Endothelial cell of umbilical vein (primary cell): Measurements from ENCODE around the gene GNGT2. TPM values are rescaled to one million over a fixed set of nuclear protein-coding genes. Genes with fewer than 3 reads are reported as not detected.

Source experiments
- BruUV-seq: library from RNA; stranded (reverse); fragments of 400-500 nt; replicated peaks from 2 replicates; lab custom pipeline; 2021; lab: Mats Ljungman, UMichigan
- CTCF ChIA-PET: fragments of 300-600, 350-600 bp; sonication (Branson Sonifier 250); formaldehyde crosslinking; loops from one replicate; lab custom pipeline; 2021; ENCODE audit warnings: antibody characterized with exemption, inconsistent platforms; lab: Charles Lee
- POLR2A ChIA-PET: fragments of 300-600, 350-600 bp; sonication (Branson Sonifier 250); formaldehyde crosslinking; loops from one replicate; lab custom pipeline; 2021; ENCODE audit warnings: antibody characterized with exemption, inconsistent platforms; lab: Charles Lee
- DNase-seq: peaks from one replicate; pipeline ENCODE4 v3.0.0-alpha.2; 2011; ENCODE audit warnings: low read depth, low spot score
- FAIRE-seq: peaks from 2 replicates; lab custom pipeline; 2011; peaks lifted over from hg19 to GRCh38; lab: Jason Lieb, UNC
- H2AFZ ChIP-seq: 2 replicates; pipeline ENCODE4 v1.6.0; 2012; ENCODE audit warnings: low read depth, low read length, control low read depth, inconsistent platforms
- H3K27ac ChIP-seq: 2 replicates; pipeline ENCODE4 v1.5.1; 2011; ENCODE audit warnings: low read depth, mild to moderate bottlenecking, control low read depth, low read length, moderate library complexity; ENCODE audit not compliant: insufficient read depth
- H3K27me3 ChIP-seq, 2 experiments: 2 replicates each; pipeline versions ENCODE4 v1.6.0 to v1.6.1; 2011; ENCODE audit warnings: low read length in 2 of 2, mixed read lengths in 1 of 2; ENCODE audit not compliant: control insufficient read depth in 2 of 2, insufficient read depth in 2 of 2
- H3K36me3 ChIP-seq, 2 experiments: 2 replicates in 1 of 2; 3 replicates in 1 of 2; pipeline ENCODE4 v1.5.1; 2011; ENCODE audit warnings: low read length in 2 of 2, mild to moderate bottlenecking in 1 of 2, moderate library complexity in 1 of 2; ENCODE audit not compliant: control insufficient read depth in 2 of 2, insufficient read depth in 2 of 2; ENCODE audit errors: extremely low read depth in 1 of 2
- H3K4me1 ChIP-seq: 3 replicates; pipeline ENCODE4 v1.5.1; 2011; ENCODE audit warnings: mild to moderate bottlenecking, low read length; ENCODE audit not compliant: control insufficient read depth, insufficient read depth; ENCODE audit errors: extremely low read depth
- H3K4me2 ChIP-seq: 2 replicates; pipeline ENCODE4 v1.6.1; 2011; ENCODE audit warnings: low read length, control low read depth, mixed read lengths; ENCODE audit not compliant: insufficient read depth
- H3K4me3 ChIP-seq, 3 experiments: fragments of 200-600 bp in 1 of 3; sonication (generic), shearing (Covaris generic) in 1 of 3; replicated peaks in 1 of 3; 2 replicates each; pipeline ENCODE4 v1.5.1; 2011 to 2016; ENCODE audit warnings: control low read depth in 3 of 3, low read length in 3 of 3, mild to moderate bottlenecking in 2 of 3, inconsistent platforms in 1 of 3, low read depth in 1 of 3, moderate library complexity in 1 of 3; ENCODE audit not compliant: insufficient read depth in 1 of 3
- H3K79me2 ChIP-seq: 2 replicates; pipeline ENCODE4 v1.6.0; 2012; ENCODE audit warnings: low read length, inconsistent platforms; ENCODE audit not compliant: control insufficient read depth, insufficient read depth
- H3K9ac ChIP-seq: replicated peaks from 2 replicates; pipeline ENCODE3; 2011; ENCODE audit warnings: low read length, control low read depth; ENCODE audit not compliant: insufficient read depth; ENCODE audit errors: extremely low read depth
- H3K9me1 ChIP-seq: replicated peaks from 3 replicates; pipeline ENCODE4 v1.6.0; 2011; ENCODE audit warnings: mild to moderate bottlenecking, low read length; ENCODE audit not compliant: control insufficient read depth, insufficient read depth; ENCODE audit errors: extremely low read depth
- H3K9me3 ChIP-seq: replicated peaks from 2 replicates; pipeline ENCODE4 v1.5.1; 2012; ENCODE audit warnings: low read length, inconsistent platforms; ENCODE audit not compliant: control insufficient read depth, insufficient read depth
- H4K20me1 ChIP-seq: replicated peaks from 2 replicates; pipeline ENCODE3; 2011; ENCODE audit warnings: mild to moderate bottlenecking, low read length; ENCODE audit not compliant: control insufficient read depth, insufficient read depth; ENCODE audit errors: extremely low read depth
- CTCF ChIP-seq, 2 donors: IDR thresholded peaks; 1 replicate in 1 of 2; 2 replicates in 1 of 2; pipeline ENCODE4 v1.5.1; 2011; ENCODE audit warnings: low read length in 2 of 2, mild to moderate bottlenecking in 2 of 2, moderate library complexity in 2 of 2, control low read depth in 1 of 2, inconsistent platforms in 1 of 2, low read depth in 1 of 2; ENCODE audit not compliant: insufficient read depth in 1 of 2; ENCODE audit errors: extremely low read depth in 1 of 2
- EZH2 ChIP-seq: IDR thresholded peaks from 2 replicates; pipeline ENCODE4 v1.6.1; 2012; ENCODE audit warnings: borderline replicate concordance, low read depth, mild to moderate bottlenecking, moderate library complexity, low read length, inconsistent platforms; ENCODE audit not compliant: severe bottlenecking
- FOS ChIP-seq: IDR thresholded peaks from 2 replicates; pipeline ENCODE4 v1.6.1; 2011; ENCODE audit warnings: mild to moderate bottlenecking, low read length, moderate library complexity, borderline replicate concordance; ENCODE audit not compliant: insufficient read depth
- GATA2 ChIP-seq: IDR thresholded peaks from 2 replicates; pipeline ENCODE4 v1.7.0; 2011; ENCODE audit warnings: low read depth, mild to moderate bottlenecking, moderate library complexity, mixed read lengths, low read length; ENCODE audit not compliant: insufficient read length, insufficient read depth
- MAX ChIP-seq: IDR thresholded peaks from 2 replicates; pipeline ENCODE4 v1.6.1; 2011; ENCODE audit not compliant: insufficient read depth, insufficient read length
- MYC ChIP-seq: IDR thresholded peaks from one replicate; pipeline ENCODE4 v1.6.1; 2011; ENCODE audit warnings: mild to moderate bottlenecking, low read depth, low read length
- POLR2A ChIP-seq: IDR thresholded peaks from 2 replicates; pipeline ENCODE4 v1.6.1; 2012; ENCODE audit warnings: low read depth, mild to moderate bottlenecking, control low read depth, low read length
- POLR2AphosphoS5 ChIP-seq: IDR thresholded peaks from 2 replicates; pipeline ENCODE4 v1.6.1; 2012; ENCODE audit warnings: low read depth, mild to moderate bottlenecking, control low read depth, low read length, moderate library complexity; ENCODE audit not compliant: insufficient read depth
- dilution Hi-C: fragments of 300-500 bp; cut with MboI; formaldehyde crosslinking; loops from one replicate; pipeline ENCODE4 v1.15.0; 2019; ENCODE audit warnings: low sequenced_read_pairs; ENCODE audit not compliant: extremely low pct_ligation_motif_present
- intact Hi-C: fragments of 100-400 bp; cut with micrococcal nuclease; formaldehyde crosslinking; loops from one replicate; pipeline ENCODE4 v1.10.0; 2022
- polyA plus RNA-seq, 4 experiments: library from polyadenylated mRNA; depleted of rRNA in 3 of 4; stranded (reverse) in 3 of 4; unstranded in 1 of 4; fragments of >200 nt; gene quantifications; 2 replicates each; pipeline versions ENCODE4 v1.2.1 to v1.2.3, GENCODE V29; 2011 to 2012; ENCODE audit warnings: missing spikeins in 1 of 4
- total RNA-seq: library from RNA; stranded (reverse); gene quantifications from 2 replicates; pipeline ENCODE4 v1.2.3, GENCODE V29; 2021

The GNGT2 gene
- total and polyA plus RNA-seq, 2 donors (not counting 3 experiments of a cell fraction or from before 2014, with no cell fraction given), result 2.8 to 3.8 TPM

- ChIA-PET POLR2A (no interaction called here), CTCF (interaction anchor here (1.3 to 13.3 kb wide), 8 partner anchors 10 to 65 kb away, joined by 4 to 212 read pairs (median 19); partner anchors contain the start of genes ABI3 and GNGT2)
- Histone ChIP-seq H3K27me3 (peaks cover 16 to 22% of the 10 kb centered on the region in 2 experiments), H3K9me1 (no peaks in the 10 kb centered on the region), H3K4me2 (no peak overlapping the region), H2AFZ (no peak overlapping the region), H3K27ac (no peak overlapping the region), H3K36me3 (peaks cover 0 to 6% of the 10 kb centered on the region in 2 experiments), H3K9me3 (no peaks in the 10 kb centered on the region), H3K79me2 (no peaks in the 10 kb centered on the region), H3K4me1 (peaks cover 16% of the 10 kb centered on the region), H3K4me3 (no peak overlapping the region), H4K20me1 (no peaks in the 10 kb centered on the region), H3K9ac (no peak overlapping the region)
- DNase-seq (no peak), FAIRE-seq (no peak)
- dilution Hi-C loops, result no loop called here
- BruUV-seq, result no TSS peak
- intact Hi-C loops, result loop anchor here (2.0 to 5.0 kb wide), 2 partner anchors 169 to 188 kb away; no protein-coding TSS in a partner anchor
- TF ChIP-seq MYC (no peak), POLR2AphosphoS5 (peak; percentile 23), GATA2 (no peak), MAX (no peak), CTCF (IDR thresholded peaks at IDR 0.05; ENCODE audit: extremely low read depth in 1 of 2, insufficient read depth in 1 of 2, low read depth in 1 of 2, low read length in 2 of 2) (no peak), POLR2A (no peak), FOS (no peak), EZH2 (no peak)
These were observed 15.3 kb upstream of the GNGT2 start for GRCh38 chr17:49225554-49226236.
